CD4-positive, alpha-beta T cell treated with Interleukin-21 for 1 hour (primary cell): ENCODE measurements around the gene ADAMTSL3.

Experiments used
- DNase-seq: peaks from one replicate; pipeline ENCODE4 v3.0.0-alpha.2; 2020

Gene ADAMTSL3

DNA sequence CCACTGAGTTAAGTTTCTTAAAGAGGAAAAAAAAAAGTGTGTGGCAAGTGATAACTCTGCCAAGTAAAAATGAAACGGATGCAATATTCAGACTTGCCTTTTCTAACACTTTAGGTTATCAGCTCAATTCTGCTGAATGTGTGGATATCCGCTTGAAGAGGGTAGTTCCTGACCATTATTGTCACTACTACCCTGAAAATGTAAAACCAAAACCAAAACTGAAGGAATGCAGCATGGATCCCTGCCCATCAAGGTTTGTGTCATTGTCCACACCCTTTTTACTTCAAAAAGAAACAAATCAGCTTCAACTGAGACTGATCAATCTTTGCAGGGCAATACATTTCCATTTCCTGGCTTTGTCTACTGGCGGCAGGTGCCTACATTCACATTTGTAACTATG, 236.1 kb downstream of the ADAMTSL3 start:
- DNase-seq = no peak

DNA sequence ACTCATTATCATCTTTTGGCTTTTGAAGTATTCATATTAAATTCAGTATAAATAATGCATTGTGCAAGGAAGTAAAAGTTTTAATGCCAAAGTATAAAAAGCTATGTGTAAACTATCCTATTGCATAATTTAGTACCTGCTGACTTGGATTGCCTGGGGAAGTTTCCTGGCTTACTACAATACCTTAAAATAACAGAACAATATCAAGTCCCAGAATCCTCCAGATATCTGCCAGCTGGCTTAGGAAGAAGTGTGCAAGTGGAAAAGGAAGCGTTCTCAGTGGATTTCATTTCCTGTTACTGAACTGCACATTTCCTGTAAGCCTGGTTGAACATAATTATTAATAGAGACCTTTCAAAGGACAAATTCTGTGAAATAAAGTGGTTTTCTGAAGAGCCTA, 236.7 kb downstream of the ADAMTSL3 start:
- no peak for DNase-seq

DNA sequence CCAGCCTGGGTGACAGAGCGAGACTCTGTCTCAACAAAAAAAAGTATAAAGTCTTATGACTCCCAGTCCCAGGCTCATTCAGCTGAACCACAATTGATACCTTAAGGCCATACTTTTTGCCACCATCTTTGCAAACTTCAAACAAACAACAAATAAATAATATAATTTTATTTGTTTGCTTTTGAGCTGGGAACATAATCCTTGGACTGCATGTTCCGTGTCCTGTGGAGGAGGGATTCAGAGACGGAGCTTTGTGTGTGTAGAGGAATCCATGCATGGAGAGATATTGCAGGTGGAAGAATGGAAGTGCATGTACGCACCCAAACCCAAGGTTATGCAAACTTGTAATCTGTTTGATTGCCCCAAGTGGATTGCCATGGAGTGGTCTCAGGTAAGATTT, 238.6 kb downstream of the ADAMTSL3 start:
- DNase-seq = no peak

DNA sequence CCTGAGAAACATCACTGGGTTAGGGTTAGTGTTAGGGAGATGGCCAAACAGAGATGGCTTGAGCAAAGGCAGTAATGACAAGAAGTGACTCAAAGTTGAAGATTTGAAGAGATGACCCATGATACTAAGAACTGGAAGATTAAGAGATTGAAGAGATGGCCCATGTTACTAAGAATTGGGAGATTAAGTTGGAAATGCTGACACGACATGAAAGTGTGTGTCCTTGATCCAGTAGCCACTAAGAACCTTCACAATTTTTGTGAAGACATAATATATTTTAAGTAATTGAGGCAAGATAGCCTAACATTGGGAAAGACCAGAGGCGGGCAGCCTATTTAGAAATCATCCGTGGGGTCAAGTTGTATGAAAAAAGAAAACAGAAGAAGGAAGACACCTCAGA, 239.4 kb downstream of the ADAMTSL3 start:
- no peak for DNase-seq

DNA sequence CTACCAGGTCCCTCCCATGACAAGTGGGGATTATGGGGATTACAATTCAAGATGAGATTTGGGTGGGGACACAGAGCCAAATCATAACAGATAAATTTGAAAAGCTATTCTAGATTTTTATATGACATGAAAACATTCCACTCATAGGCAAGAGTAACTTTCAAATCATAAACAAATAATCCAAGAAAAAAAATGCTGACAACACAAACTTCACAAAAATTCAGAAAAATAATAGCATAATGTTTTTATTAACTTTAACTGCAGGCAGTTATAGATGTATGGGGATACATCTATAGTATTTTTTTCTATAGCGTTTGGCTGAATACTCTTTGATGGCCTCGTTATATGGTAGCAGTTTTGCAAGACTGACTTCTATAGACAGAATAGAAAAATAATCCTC, 243.1 kb downstream of the ADAMTSL3 start:
- DNase-seq = no peak

DNA sequence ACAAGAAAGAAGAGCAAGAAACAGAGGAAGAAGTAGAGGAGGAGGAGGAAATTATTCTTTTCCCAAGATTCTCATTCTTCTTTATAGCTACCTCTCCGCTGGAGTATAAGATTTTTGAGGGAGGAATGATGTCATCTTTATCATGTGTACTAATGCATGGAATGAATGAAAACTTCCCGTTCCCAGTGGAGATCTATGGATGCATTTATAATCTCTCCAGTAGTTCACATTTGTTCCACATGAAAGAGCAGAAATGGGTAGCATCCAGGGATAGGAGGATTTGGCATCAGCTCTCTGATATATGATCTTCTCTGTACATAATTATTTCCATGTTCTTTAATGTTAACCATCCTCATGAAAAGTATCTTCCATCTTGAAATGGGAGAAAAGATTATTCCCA, 244.4 kb downstream of the ADAMTSL3 start:
- DNase-seq = no peak

DNA sequence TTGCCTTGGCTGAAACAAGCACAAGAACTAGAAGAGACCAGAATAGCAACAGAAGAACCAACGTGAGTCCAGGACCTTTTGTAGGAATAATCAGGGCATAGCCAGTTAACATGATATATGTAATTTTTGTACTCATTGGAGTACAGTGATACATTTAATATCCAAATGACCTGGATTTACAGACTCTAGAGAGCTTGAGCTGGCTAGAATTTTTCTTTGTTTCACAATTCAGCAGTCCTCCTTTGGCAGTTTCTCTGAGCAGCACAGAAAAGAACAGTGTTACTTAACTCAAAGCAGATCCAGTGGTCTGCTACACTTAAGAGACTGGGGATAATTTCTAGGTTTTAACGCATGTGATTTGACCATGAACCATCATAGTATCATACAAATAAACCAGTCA, 245.7 kb downstream of the ADAMTSL3 start:
- DNase-seq = no peak

DNA sequence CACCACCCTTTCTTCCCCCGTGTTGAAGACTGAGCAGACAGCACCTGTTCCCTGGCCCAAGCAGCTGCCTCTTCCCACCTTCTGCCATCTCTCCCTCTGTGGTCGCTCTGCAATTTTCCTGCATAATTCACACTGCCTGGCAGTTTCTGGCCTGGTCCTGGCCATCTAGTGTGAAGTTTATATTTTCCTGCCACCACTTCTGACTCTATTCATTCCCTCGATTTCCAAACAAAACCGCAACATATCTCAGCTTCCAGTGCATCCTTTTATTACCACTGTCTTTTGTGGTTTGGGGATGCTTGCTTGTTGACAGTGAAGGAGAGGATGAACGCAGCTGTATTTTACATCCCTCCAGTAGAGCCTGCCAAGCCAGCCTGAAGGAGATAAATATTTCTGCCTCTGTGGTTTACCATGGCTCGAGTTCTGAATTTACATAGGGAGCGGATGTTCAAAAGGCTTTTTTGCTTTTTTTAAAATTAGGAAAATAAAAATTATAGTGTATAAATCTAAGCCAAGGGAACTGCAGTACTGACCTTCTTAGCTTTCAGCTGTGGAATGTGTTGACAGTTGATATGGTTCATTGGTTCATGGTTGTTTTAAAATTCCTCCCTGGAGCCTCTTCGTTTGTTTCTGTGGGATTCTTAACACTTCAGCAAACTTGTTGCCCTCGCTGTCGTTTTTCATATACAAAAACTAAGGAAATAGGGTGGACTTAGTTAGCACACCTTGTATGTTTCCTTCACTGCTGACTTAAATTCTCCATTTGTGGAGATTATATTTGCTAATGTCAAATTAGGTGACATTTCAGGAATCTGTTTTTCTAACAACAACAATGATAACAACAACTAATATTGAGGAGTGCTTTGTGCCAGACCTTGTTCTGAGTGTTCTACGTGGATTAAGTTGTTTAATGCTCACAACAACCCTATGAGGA, 250.5 kb downstream of the ADAMTSL3 start:
- DNase-seq = no peak

DNA sequence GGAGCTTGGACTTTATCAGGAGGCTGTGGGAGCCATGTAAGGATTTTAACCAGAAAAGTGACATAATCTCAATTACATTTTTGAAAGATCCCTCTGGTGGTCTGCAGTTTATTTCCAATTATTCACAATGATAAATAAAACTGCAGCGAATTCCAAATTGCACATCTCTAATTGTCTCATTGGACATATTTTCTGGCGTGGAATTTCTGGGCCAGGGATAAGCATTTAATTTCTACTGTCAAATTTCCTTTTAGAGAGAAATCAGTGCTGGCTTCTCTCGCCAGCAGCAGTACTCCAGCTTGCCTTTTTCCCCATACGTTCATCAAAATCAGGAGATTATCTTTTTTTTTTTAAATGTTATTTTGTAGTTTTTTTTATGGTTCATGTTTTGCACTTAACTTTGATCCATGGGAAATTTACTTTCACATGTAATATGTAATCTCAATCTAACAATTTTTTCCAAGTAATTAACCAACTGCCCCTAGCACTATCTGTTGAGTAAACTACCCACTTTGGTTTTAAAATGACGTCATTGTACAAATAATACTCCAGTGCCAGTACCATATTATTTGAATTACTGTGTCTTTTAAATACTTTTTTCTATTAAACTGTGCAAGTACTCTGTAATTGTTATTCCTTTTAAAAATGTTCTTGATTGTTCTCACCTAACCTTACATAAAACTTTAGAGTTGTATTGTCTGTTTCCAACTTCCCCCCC, 251.8 kb downstream of the ADAMTSL3 start:
- no peak for DNase-seq

DNA sequence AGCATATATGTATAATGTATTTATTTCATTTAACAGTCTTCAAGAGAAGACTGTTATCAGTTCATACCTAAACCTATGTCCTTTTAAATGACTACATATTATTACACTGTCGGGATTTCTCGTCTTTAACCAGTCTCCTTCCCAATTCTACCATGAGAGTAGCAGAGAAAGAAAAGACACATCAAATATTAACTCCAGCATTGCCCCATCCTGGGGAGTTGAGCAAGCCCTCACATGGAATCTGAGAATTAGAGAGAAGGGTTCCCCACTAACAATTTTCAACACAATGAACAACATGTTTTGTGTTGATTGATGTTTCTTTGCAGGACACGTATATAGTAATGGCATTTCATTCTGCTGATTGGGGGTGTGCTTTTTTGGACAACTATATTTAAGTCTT, 257.4 kb downstream of the ADAMTSL3 start:
- DNase-seq = no peak

DNA sequence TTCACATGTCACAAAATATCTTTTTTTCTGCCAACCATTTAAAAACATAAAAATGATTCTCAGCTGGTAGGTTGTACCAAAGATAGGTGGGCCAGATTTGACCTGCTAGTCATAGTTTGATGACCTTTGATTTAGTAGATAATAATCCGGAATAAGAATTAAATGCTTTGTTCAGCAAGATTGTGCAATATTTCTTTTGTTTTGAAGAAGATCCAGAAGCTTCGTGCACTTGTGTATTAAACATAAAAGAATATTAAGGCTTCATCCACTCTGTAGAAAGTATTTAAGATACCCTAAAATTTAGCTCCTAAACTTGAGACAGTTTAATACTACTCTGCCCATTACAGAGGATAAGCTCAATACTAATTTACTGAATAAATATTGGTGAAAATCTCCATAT, 258.4 kb downstream of the ADAMTSL3 start:
- DNase-seq = no peak

DNA sequence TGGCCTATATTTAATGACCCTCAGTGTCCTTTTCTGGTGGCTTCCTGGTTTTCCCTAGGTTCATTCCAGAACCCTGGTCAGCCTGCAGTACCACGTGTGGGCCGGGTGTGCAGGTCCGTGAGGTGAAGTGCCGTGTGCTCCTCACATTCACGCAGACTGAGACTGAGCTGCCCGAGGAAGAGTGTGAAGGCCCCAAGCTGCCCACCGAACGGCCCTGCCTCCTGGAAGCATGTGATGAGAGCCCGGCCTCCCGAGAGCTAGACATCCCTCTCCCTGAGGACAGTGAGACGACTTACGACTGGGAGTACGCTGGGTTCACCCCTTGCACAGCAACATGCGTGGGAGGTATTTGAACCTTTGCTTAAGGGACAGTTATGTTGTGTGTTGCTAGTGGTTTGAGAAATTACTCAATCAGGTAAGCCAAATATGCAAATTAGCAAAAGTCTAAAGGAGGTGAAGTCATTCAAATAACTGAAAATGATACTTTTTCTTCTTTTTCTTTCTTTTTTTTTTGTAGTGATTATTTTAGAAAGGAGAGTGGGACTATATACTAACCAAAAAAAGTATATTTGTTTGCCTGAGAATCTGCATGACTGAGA, 259.2 kb downstream of the ADAMTSL3 start:
- no peak for DNase-seq

DNA sequence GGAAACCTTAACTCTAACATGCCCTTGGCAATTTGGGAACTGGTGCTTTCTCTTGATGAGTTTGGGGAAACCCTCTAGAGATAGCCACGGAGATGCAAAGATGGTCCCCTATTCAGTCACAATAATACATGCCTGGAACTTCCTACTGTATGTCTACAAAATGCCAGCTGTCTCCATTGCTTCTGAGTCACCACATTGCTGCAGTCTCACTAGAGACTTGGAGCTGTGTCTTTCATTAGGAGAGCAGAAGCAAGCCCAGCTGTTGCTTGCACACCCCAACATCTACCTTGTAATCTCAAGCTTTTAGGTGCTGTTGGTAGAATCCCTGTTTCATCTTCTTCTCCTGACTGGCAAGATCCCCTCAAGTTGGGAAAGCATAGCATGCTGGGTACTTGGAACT, 261.0 kb downstream of the ADAMTSL3 start:
- no peak for DNase-seq

DNA sequence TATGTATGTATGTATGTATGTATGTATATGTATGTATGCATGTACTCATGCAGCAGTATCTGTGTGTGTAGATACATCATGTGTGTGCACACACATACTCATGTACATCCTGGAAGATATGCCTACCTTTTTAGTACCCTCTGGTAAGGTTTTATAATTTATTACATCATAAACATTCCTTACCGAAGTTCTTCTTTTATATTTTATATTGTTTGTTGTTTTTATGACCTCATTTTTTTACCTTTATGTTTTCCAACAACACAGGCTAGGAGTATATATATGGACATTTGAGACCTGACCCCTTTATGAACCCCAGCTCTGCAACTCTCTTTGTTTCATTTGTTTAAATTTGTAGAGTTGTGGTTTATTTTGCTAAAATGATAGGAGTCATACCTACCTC, 263.5 kb downstream of the ADAMTSL3 start:
- DNase-seq = no peak

DNA sequence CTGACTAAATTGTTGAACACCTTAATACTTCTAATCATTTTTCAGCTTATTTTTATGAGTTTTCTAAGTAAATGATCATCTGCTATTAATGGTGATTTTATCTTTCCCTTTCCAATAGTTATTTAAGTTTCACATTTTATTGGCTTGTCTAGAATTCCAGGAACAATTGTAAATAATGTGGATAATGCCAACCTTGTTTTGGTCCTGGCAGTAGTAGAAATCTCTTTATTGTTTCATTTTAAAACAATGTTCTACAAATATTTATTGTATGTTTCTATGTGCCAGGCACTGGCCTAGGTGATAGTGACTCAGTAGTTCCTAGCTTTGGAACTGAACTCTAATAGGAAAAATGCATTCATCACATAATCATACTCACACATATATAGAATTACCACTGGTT, 264.1 kb downstream of the ADAMTSL3 start:
- no peak for DNase-seq

DNA sequence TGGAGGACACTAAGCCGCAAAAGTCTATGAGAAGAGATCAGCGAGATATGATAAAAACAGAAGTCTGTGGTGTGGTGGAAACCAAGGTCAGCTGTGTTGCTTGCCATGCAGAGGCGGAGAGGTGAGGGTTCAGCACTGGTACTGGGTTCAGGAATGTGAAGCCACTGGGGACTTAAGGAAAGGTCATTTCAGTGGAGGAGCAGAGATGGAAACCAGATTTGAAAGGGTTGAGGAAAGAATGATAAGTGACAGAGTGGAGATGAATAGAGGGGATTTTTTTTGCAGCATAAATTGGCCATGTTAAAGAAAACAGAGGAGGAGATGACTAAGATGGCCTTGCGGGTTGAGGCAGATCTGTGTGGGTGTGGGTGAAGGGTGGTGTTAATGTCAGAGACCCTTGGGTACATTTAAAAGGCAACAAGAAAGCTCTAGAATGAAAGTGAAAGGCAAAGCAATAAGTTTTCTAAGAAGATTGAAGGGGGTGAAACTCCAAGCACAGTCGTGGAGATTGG, 265.5 kb downstream of the ADAMTSL3 start:
- no peak for DNase-seq

DNA sequence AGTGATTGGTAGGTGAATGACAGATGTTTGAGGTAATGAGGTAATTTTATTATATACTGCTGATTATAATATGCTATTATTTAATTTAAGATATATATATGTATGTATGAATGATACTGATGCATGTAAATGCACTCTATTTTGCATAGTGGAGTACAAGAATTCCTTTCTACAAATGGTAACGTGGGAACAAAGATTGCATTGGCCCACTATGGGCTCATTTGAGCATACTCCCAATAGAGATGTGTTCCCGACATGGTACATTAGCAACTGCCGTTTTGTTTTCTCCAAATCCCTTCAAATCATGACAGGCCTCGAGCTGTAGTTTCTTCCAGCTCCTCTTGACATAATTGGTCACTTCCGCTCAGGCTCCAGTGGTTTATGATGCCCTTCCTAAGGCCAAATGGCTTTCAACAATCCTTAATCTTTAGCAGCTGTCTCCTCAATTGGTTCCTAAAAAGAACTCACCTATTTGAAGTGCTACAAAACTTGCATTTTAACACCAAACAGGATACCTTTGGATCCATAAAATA, 266.1 kb downstream of the ADAMTSL3 start:
- no peak for DNase-seq

DNA sequence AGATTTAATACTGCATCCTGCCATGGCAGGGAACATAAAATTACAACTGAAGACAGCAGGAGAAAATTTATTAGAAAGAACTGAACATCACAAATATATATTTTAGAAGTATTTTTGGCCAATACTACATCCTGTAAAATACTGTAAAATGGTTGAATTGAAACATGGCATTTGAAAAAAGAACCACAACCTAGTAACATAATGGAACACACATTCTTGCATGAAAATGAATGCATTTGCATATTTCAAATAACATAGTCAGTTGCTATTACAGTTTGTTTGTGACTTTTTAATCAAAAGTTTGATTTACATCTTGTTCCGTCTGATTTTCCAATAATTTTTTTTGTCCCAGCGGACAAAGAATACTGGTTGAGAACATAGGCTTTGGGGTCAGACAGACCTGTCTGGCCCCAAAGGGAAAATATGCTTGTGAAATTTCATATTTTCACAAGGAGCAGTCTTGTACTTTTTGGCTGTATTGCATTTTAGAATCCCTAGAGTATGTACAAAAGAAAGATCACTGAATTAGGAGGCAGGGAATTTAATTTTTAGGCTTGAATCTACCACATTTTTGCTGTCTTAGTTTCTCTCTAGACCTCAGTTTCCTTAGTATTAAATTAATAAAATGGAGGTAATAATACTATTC, 268.8 kb downstream of the ADAMTSL3 start:
- DNase-seq = no peak

DNA sequence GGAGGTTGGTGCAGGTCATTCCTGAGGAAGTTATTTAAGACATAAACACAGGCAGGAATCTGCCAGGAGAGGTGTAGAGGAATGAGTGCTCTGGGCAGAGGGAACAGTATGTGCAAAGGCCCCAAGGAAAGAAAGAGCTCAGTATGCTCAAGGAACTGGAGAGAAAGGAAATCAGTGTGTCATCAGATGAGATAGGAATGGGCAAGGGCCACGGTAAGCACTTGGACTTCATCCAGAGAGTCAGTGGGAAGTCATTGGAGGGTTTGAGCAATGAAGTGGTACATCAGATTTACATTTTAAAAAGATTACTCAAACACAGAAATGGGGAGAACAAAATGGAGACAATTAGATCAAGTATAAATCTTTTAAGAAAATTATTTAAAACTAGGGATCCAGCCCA, 272.2 kb downstream of the ADAMTSL3 start:
- DNase-seq = no peak

DNA sequence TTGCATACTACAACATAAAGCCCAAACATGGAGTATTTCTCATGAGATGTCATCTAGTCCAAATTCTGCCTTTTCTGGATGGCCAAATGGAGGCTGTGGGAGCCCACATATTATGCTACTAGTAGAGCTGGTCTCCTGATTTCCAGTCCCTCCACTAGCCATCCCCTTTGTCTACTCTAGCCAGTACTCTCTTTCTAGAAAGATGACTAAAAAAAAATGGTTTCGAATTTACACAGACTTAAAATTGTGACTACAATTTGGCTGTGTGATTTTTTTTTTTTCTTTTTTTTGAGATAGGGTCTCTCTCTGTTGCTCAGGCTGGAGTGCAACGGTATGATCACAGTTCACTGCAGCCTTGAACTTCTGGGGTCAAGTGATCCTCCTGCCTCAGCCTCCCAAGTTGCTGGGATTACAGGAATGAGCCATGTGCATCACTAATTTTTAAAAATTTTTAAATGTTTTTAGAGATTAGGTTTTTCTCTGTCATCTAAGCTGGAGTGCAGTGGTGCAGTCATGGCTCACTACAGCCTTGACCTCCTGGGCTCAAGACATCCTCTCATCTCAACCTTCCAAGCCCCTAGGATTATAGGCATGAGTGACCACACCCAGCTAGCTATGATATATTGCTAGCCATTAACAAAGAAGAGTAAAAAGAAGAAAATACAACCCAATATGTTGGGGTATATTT, 273.9 kb downstream of the ADAMTSL3 start:
- DNase-seq = no peak

DNA sequence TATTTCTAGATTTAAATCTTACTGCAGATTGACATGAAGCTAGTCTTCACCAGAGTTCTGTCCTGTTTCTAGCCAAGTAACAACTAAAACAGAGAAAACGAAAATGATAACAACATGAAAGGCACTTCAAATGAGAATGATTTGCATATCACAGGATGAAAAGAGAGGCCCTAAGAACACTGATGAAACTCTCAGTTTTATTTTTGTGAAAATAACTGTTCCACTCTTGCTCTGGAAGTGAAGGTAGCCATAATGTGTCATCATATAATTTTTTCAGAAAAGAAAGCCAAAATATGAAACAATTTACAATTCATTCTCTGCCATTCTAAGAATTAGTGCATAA, 274.4 kb downstream of the ADAMTSL3 start:
- no peak for DNase-seq

DNA sequence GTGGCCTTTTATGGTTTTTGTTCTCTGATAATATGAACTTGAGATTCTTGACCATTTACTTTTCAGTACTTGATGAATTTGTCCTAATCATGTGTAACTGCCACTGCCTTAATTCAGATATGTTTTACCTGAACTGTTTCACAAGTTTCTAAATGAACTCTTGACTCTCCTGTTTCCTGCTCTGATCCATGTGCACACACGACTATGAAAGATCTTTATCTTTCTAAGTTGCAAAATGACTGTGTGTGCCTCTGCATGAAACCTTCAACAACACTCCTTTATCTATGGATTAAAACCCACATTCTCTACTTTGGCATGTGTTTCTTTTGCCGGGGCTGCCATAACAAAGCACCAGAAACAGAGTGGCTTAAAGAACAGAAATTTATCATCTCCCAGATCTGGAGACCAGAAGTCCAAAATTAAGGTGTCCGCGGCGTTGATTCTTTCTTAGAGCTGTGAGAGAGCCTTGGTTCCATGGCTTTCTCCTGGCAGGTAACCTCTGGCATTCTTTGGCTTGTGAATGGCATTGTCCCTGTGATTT, 275.0 kb downstream of the ADAMTSL3 start:
- no peak for DNase-seq
